ENCODE data around the gene HINFP. TPM values are rescaled to one million over a fixed set of nuclear protein-coding genes. Genes with fewer than 3 reads are reported as not detected.
A peak's percentile ranks its signal among the peaks of the same experiment; 100 is the strongest.
"Not testable (repeated sequence)": the region's sequence is repeated elsewhere in the genome, so short reads cannot be mapped to it uniquely, and the experiment has no call there.

HINFP gene
- total and polyA plus RNA-seq, 2 donors: 19.5 to 24.0 TPM

GRCh38 chr11:119095066-119095880 is 26.1 kb upstream of the HINFP start:
- peaks cover 23 to 37% of the 10 kb centered on the region in 2 donors for H3K4me1 ChIP-seq (ENCODE audit: control insufficient read depth in 2 of 2, insufficient read depth in 2 of 2, low read length in 2 of 2)
- H3K27me3 ChIP-seq (ENCODE audit: control insufficient read depth in 2 of 2, insufficient read depth in 1 of 2, low read length in 1 of 2): no peaks in the 10 kb centered on the region
- peak; percentile 97 to 100 (median 99) for DNase-seq (ENCODE audit: low read depth in 6 of 9, low spot score in 9 of 9)
- H3K27ac ChIP-seq (ENCODE audit: low read depth in 1 of 2, low read length in 1 of 2): peak overlapping the region; percentile 83 to 88
- WGBS: under 1% methylated on average over 79 of the region's 79 CpGs
- peak overlapping the region; percentile 59 to 85 for H3K4me3 ChIP-seq (ENCODE audit: low read length in 2 of 2)
- peaks cover 18 to 54% of the 10 kb centered on the region in 2 donors for H3K36me3 ChIP-seq (ENCODE audit: control insufficient read depth in 2 of 2, insufficient read depth in 2 of 2, low read length in 1 of 2)
- peaks cover 1 to 3% of the 10 kb centered on the region in 2 donors for H3K9me3 ChIP-seq (ENCODE audit: control insufficient read depth in 2 of 2, insufficient read depth in 1 of 2, low read length in 1 of 2)

- H3K36me3 ChIP-seq (ENCODE audit: control insufficient read depth in 2 of 2, insufficient read depth in 2 of 2, low read length in 1 of 2): peaks cover 8 to 22% of the 10 kb centered on the region in 2 donors
- H3K27me3 ChIP-seq (ENCODE audit: control insufficient read depth in 2 of 2, insufficient read depth in 1 of 2, low read length in 1 of 2): no peaks in the 10 kb centered on the region
- 69% methylated on average over 6 of the region's 6 CpGs for WGBS
- no peak overlapping the region for H3K4me3 ChIP-seq (ENCODE audit: low read length in 2 of 2)
- peaks cover 0 to 1% of the 10 kb centered on the region in 2 donors for H3K9me3 ChIP-seq (ENCODE audit: control insufficient read depth in 2 of 2, insufficient read depth in 1 of 2, low read length in 1 of 2)
- no peak overlapping the region for H3K27ac ChIP-seq (ENCODE audit: low read depth in 1 of 2, low read length in 1 of 2)
- DNase-seq (ENCODE audit: low read depth in 6 of 9, low spot score in 9 of 9): no peak
- peaks cover 14 to 35% of the 10 kb centered on the region in 2 donors for H3K4me1 ChIP-seq (ENCODE audit: control insufficient read depth in 2 of 2, insufficient read depth in 2 of 2, low read length in 2 of 2)
Observed at GRCh38 chr11:119099711-119100110, 21.7 kb upstream of the HINFP start.

GRCh38 chr11:119100246-119100970 is 21.0 kb upstream of the HINFP start:
- no peak for DNase-seq (ENCODE audit: low read depth in 6 of 9, low spot score in 9 of 9)
- Histone ChIP-seq H3K4me3 (ENCODE audit: low read length in 2 of 2) (peak overlapping the region; percentile 58 to 88), H3K27me3 (ENCODE audit: control insufficient read depth in 2 of 2, insufficient read depth in 1 of 2, low read length in 1 of 2) (no peaks in the 10 kb centered on the region), H3K9me3 (ENCODE audit: control insufficient read depth in 2 of 2, insufficient read depth in 1 of 2, low read length in 1 of 2) (no peaks in the 10 kb centered on the region), H3K4me1 (ENCODE audit: control insufficient read depth in 2 of 2, insufficient read depth in 2 of 2, low read length in 2 of 2) (peaks cover 14 to 35% of the 10 kb centered on the region in 2 donors), H3K27ac (ENCODE audit: low read depth in 1 of 2, low read length in 1 of 2) (no peak overlapping the region), H3K36me3 (ENCODE audit: control insufficient read depth in 2 of 2, insufficient read depth in 2 of 2, low read length in 1 of 2) (peaks cover 8 to 22% of the 10 kb centered on the region in 2 donors)
- 67% methylated on average over 11 of the region's 11 CpGs for WGBS

GRCh38 chr11:119100994-119101758 is 20.2 kb upstream of the HINFP start:
- no peak for DNase-seq (ENCODE audit: low read depth in 6 of 9, low spot score in 9 of 9)

GRCh38 chr11:119101759-119102423 is 19.5 kb upstream of the HINFP start, which contains the start of gene DPAGT1:
DPAGT1 (minus strand) TSS chr11:119101853; CDS start chr11:119101655, 198 bp downstream.
- Histone ChIP-seq H3K4me1 (ENCODE audit: control insufficient read depth in 2 of 2, insufficient read depth in 2 of 2, low read length in 2 of 2) (peaks cover 14 to 34% of the 10 kb centered on the region in 2 donors), H3K36me3 (ENCODE audit: control insufficient read depth in 2 of 2, insufficient read depth in 2 of 2, low read length in 1 of 2) (peaks cover 8 to 17% of the 10 kb centered on the region in 2 donors), H3K9me3 (ENCODE audit: control insufficient read depth in 2 of 2, insufficient read depth in 1 of 2, low read length in 1 of 2) (no peaks in the 10 kb centered on the region), H3K4me3 (ENCODE audit: low read length in 2 of 2) (peak within 1 kb of the TSS; percentile 58 to 88), H3K27ac (ENCODE audit: low read depth in 1 of 2, low read length in 1 of 2) (peak within 1 kb of the TSS; percentile 88 to 96), H3K27me3 (ENCODE audit: control insufficient read depth in 2 of 2, insufficient read depth in 1 of 2, low read length in 1 of 2) (no peaks in the 10 kb centered on the region)
- DNase-seq (ENCODE audit: low read depth in 6 of 9, low spot score in 9 of 9): peak; percentile 78 to 95 (median 85)
- under 1% methylated on average over 32 of the region's 32 CpGs for WGBS

More at GRCh38 chr11:119100994-119101758, 20.2 kb upstream of the HINFP start:
- Histone ChIP-seq H3K27me3 (ENCODE audit: control insufficient read depth in 2 of 2, insufficient read depth in 1 of 2, low read length in 1 of 2) (no peaks in the 10 kb centered on the region), H3K27ac (ENCODE audit: low read depth in 1 of 2, low read length in 1 of 2) (peak overlapping the region; percentile 88 to 96), H3K4me3 (ENCODE audit: low read length in 2 of 2) (peak overlapping the region; percentile 58 to 88), H3K36me3 (ENCODE audit: control insufficient read depth in 2 of 2, insufficient read depth in 2 of 2, low read length in 1 of 2) (peaks cover 8 to 22% of the 10 kb centered on the region in 2 donors), H3K4me1 (ENCODE audit: control insufficient read depth in 2 of 2, insufficient read depth in 2 of 2, low read length in 2 of 2) (peaks cover 9 to 30% of the 10 kb centered on the region in 2 donors), H3K9me3 (ENCODE audit: control insufficient read depth in 2 of 2, insufficient read depth in 1 of 2, low read length in 1 of 2) (no peaks in the 10 kb centered on the region)
- WGBS: 3% methylated on average over 29 of the region's 29 CpGs

- DNase-seq (ENCODE audit: low read depth in 6 of 9, low spot score in 9 of 9); H3K36me3 ChIP-seq (ENCODE audit: control insufficient read depth in 2 of 2, insufficient read depth in 2 of 2, low read length in 1 of 2); H3K27me3 ChIP-seq (ENCODE audit: control insufficient read depth in 2 of 2, insufficient read depth in 1 of 2, low read length in 1 of 2); H3K4me3 ChIP-seq (ENCODE audit: low read length in 2 of 2); H3K9me3 ChIP-seq (ENCODE audit: control insufficient read depth in 2 of 2, insufficient read depth in 1 of 2, low read length in 1 of 2): not testable (repeated sequence)
- peak overlapping the region; percentile 56 to 88 for H3K27ac ChIP-seq (ENCODE audit: low read depth in 1 of 2, low read length in 1 of 2)
- peaks cover 14 to 40% of the 10 kb centered on the region in 2 donors for H3K4me1 ChIP-seq (ENCODE audit: control insufficient read depth in 2 of 2, insufficient read depth in 2 of 2, low read length in 2 of 2)
- 96% methylated on average over 18 of the region's 18 CpGs for WGBS
Observed at GRCh38 chr11:119103161-119103664, 18.2 kb upstream of the HINFP start.

GRCh38 chr11:119103793-119104192 is 17.6 kb upstream of the HINFP start:
- peak in 1 of 9 donors; percentile 53 for DNase-seq (ENCODE audit: low read depth in 6 of 9, low spot score in 9 of 9)
- no peaks in the 10 kb centered on the region for H3K27me3 ChIP-seq (ENCODE audit: control insufficient read depth in 2 of 2, insufficient read depth in 1 of 2, low read length in 1 of 2)
- H3K27ac ChIP-seq (ENCODE audit: low read depth in 1 of 2, low read length in 1 of 2): no peak overlapping the region
- peaks cover 18 to 46% of the 10 kb centered on the region in 2 donors for H3K4me1 ChIP-seq (ENCODE audit: control insufficient read depth in 2 of 2, insufficient read depth in 2 of 2, low read length in 2 of 2)
- H3K36me3 ChIP-seq (ENCODE audit: control insufficient read depth in 2 of 2, insufficient read depth in 2 of 2, low read length in 1 of 2): no peaks in the 10 kb centered on the region
- H3K4me3 ChIP-seq (ENCODE audit: low read length in 2 of 2): no peak overlapping the region
- WGBS: 81% methylated on average over 4 of the region's 4 CpGs
- H3K9me3 ChIP-seq (ENCODE audit: control insufficient read depth in 2 of 2, insufficient read depth in 1 of 2, low read length in 1 of 2): no peaks in the 10 kb centered on the region

All from thymus (tissue), 11 donors.